Measurements from ENCODE around the gene DLK1.

GRCh38 chr14:100733152-100733850, 6.6 kb downstream of the DLK1 start:
- TF ChIP-seq CTCF (IDR thresholded peaks at IDR 0.05) (no peak), NFYB (CRISPR knock-in tag; conservative IDR thresholded peaks at IDR 0.05; ENCODE audit: low read depth) (no peak), JUN (CRISPR knock-in tag; IDR thresholded peaks at IDR 0.05) (no peak), ZNF671 (CRISPR knock-in tag; IDR thresholded peaks at IDR 0.05) (no peak), ZNF232 (CRISPR knock-in tag; IDR thresholded peaks at IDR 0.05) (no peak), PRDM15 (CRISPR knock-in tag; IDR thresholded peaks at IDR 0.05) (no peak), ZNF121 (CRISPR knock-in tag; IDR thresholded peaks at IDR 0.05) (no peak), SP1 (CRISPR knock-in tag; conservative IDR thresholded peaks at IDR 0.05) (no peak), ATF3 (CRISPR knock-in tag; conservative IDR thresholded peaks at IDR 0.05) (no peak), ZNF396 (CRISPR knock-in tag; IDR thresholded peaks at IDR 0.05; ENCODE audit: borderline replicate concordance) (no peak), ZNF263 (CRISPR knock-in tag; IDR thresholded peaks at IDR 0.05; ENCODE audit: low read depth) (no peak), ATF2 (CRISPR knock-in tag; IDR thresholded peaks at IDR 0.05; ENCODE audit: borderline replicate concordance, low read depth) (no peak), GABPB1 (CRISPR knock-in tag; IDR thresholded peaks at IDR 0.05) (no peak)
- TF ChIP-seq, protein P1, sequence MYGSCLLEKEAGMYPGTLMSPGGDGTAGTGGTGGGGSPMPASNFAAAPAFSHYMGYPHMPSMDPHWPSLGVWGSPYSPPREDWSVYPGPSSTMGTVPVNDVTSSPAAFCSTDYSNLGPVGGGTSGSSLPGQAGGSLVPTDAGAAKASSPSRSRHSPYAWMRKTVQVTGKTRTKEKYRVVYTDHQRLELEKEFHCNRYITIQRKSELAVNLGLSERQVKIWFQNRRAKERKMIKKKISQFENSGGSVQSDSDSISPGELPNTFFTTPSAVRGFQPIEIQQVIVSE (CRISPR knock-in tag; IDR thresholded peaks at IDR 0.05; ENCODE audit: borderline replicate concordance) = no peak
